Measurements from ENCODE around the gene NEGR1. TPM values are rescaled to one million over a fixed set of nuclear protein-coding genes. Genes with fewer than 3 reads are reported as not detected.
A peak's percentile ranks its signal among the peaks of the same experiment; 100 is the strongest.

NEGR1 gene
- total and polyA plus RNA-seq, 4 donors, result 0.86 to 7.3 (median 2.5) TPM

- WGBS, 2 donors, result 87 to 90% methylated on average over 3 of the region's 3 CpGs
- no peaks in the 10 kb centered on the region for H3K27me3 ChIP-seq (ENCODE audit: control insufficient read depth in 3 of 3, insufficient read depth in 3 of 3, low read length in 2 of 3)
- no peak for TF ChIP-seq CTCF (IDR thresholded peaks at IDR 0.05; ENCODE audit: control extremely low read depth, extremely low read depth)
Measured at GRCh38 chr1:71650119-71650518, 632.2 kb downstream of the NEGR1 start.

GRCh38 chr1:71649608-71650007, 632.7 kb downstream of the NEGR1 start:
- H3K27ac ChIP-seq (ENCODE audit: low read depth in 1 of 2, low read length in 1 of 2), result no peak overlapping the region
- H3K9ac ChIP-seq (ENCODE audit: insufficient read depth in 1 of 2, low read length in 2 of 2), result no peak overlapping the region
- WGBS, 2 donors, result 53 to 67% methylated on average over 1 of the region's 1 CpG
- H3K9me3 ChIP-seq (ENCODE audit: control insufficient read depth in 4 of 4, insufficient read depth in 3 of 4, low read length in 3 of 4), result no peaks in the 10 kb centered on the region
- no peak for ATAC-seq (ENCODE audit: insufficient read depth, low FRiP score)
- H3K27me3 ChIP-seq (ENCODE audit: control insufficient read depth in 3 of 3, insufficient read depth in 3 of 3, low read length in 2 of 3), result no peaks in the 10 kb centered on the region
- no peak for DNase-seq
- H3K36me3 ChIP-seq (ENCODE audit: control insufficient read depth in 4 of 4, insufficient read depth in 4 of 4, low read length in 4 of 4), result no peaks in the 10 kb centered on the region
- no peak for TF ChIP-seq CTCF (IDR thresholded peaks at IDR 0.05; ENCODE audit: control extremely low read depth, extremely low read depth)
- H3K4me3 ChIP-seq, result no peak overlapping the region
- no peaks in the 10 kb centered on the region for H3K4me1 ChIP-seq (ENCODE audit: control insufficient read depth in 5 of 5, insufficient read depth in 5 of 5, low read length in 5 of 5)

More at GRCh38 chr1:71650119-71650518, 632.2 kb downstream of the NEGR1 start:
- Histone ChIP-seq H3K4me1 (ENCODE audit: control insufficient read depth in 5 of 5, insufficient read depth in 5 of 5, low read length in 5 of 5) (no peaks in the 10 kb centered on the region), H3K9ac (ENCODE audit: insufficient read depth in 1 of 2, low read length in 2 of 2) (no peak overlapping the region), H3K27ac (ENCODE audit: low read depth in 1 of 2, low read length in 1 of 2) (no peak overlapping the region), H3K4me3 (no peak overlapping the region), H3K9me3 (ENCODE audit: control insufficient read depth in 4 of 4, insufficient read depth in 3 of 4, low read length in 3 of 4) (no peaks in the 10 kb centered on the region), H3K36me3 (ENCODE audit: control insufficient read depth in 4 of 4, insufficient read depth in 4 of 4, low read length in 4 of 4) (no peaks in the 10 kb centered on the region)
- DNase-seq (peak in 2 of 3 donors; percentile 4 to 30), ATAC-seq (ENCODE audit: insufficient read depth, low FRiP score) (no peak)

- Histone ChIP-seq H3K9me3 (ENCODE audit: control insufficient read depth in 4 of 4, insufficient read depth in 3 of 4, low read length in 3 of 4) (no peaks in the 10 kb centered on the region), H3K4me1 (ENCODE audit: control insufficient read depth in 5 of 5, insufficient read depth in 5 of 5, low read length in 5 of 5) (no peaks in the 10 kb centered on the region), H3K9ac (ENCODE audit: insufficient read depth in 1 of 2, low read length in 2 of 2) (no peak overlapping the region), H3K27ac (ENCODE audit: low read depth in 1 of 2, low read length in 1 of 2) (no peak overlapping the region), H3K4me3 (no peak overlapping the region), H3K27me3 (ENCODE audit: control insufficient read depth in 3 of 3, insufficient read depth in 3 of 3, low read length in 2 of 3) (no peaks in the 10 kb centered on the region), H3K36me3 (ENCODE audit: control insufficient read depth in 4 of 4, insufficient read depth in 4 of 4, low read length in 4 of 4) (no peaks in the 10 kb centered on the region)
- peak in 1 of 3 donors; percentile 39 for DNase-seq
- 45 to 48% methylated on average over 1 of the region's 1 CpG for WGBS, 2 donors
- no peak for ATAC-seq (ENCODE audit: insufficient read depth, low FRiP score)
- TF ChIP-seq CTCF (IDR thresholded peaks at IDR 0.05; ENCODE audit: control extremely low read depth, extremely low read depth), result no peak
Measured at GRCh38 chr1:71647513-71648300, 634.6 kb downstream of the NEGR1 start.

All from lung (tissue), 12 donors.